Erythroblast (primary cell): Measurements from ENCODE around the gene SARS1.

ENCODE experiments used
- DNase-seq, 2 experiments: peaks; one replicate each; lab custom pipeline; 2025; lab: John Stamatoyannopoulos, UW
- GATA1 ChIP-seq: IDR thresholded peaks from 2 replicates; pipeline ENCODE4 v1.6.1; 2011; ENCODE audit warnings: low read depth, mild to moderate bottlenecking, control low read depth, low read length, moderate library complexity
- POLR2A ChIP-seq: IDR thresholded peaks from 2 replicates; pipeline ENCODE4 v1.6.1; 2011; ENCODE audit warnings: mild to moderate bottlenecking, low read length

SARS1 gene

GRCh38 chr1:109247401-109248365 lies 34.0 kb downstream of the SARS1 start:
- no peak for TF ChIP-seq POLR2A
- no peak for TF ChIP-seq GATA1
- DNase-seq, result no peak

- DNase-seq, result no peak
- TF ChIP-seq POLR2A (no peak), GATA1 (no peak)
These were observed 34.7 kb downstream of the SARS1 start for GRCh38 chr1:109248444-109248796.

- peak; percentile 82 to 88 for DNase-seq
- TF ChIP-seq POLR2A, result no peak
- no peak for TF ChIP-seq GATA1
These were observed 35.3 kb downstream of the SARS1 start, which contains the start of gene CELSR2 for GRCh38 chr1:109248797-109249629. TSS of gene CELSR2 (plus strand) at chr1:109249539. CDS start at chr1:109250080, 541 bp downstream.

- TF ChIP-seq GATA1 (no peak), POLR2A (no peak)
- DNase-seq, result peak in 1 of 2 experiments; percentile 38
These were observed 36.1 kb downstream of the SARS1 start for GRCh38 chr1:109249654-109250401.

- no peak for DNase-seq
- TF ChIP-seq POLR2A (no peak), GATA1 (no peak)
These were observed 36.9 kb downstream of the SARS1 start for GRCh38 chr1:109250454-109251276.

GRCh38 chr1:109251277-109252166 lies 37.8 kb downstream of the SARS1 start:
- TF ChIP-seq POLR2A (no peak), GATA1 (no peak)
- DNase-seq, result no peak

- DNase-seq, result no peak
- TF ChIP-seq GATA1, result no peak
- TF ChIP-seq POLR2A, result no peak
These were observed 38.6 kb downstream of the SARS1 start for GRCh38 chr1:109252167-109252892.

GRCh38 chr1:109252893-109253802 lies 39.4 kb downstream of the SARS1 start:
- peak; percentile 8 to 15 for DNase-seq
- no peak for TF ChIP-seq POLR2A
- TF ChIP-seq GATA1, result no peak

- TF ChIP-seq GATA1, result no peak
- DNase-seq, result peak; percentile 30 to 33
These were observed 40.3 kb downstream of the SARS1 start for GRCh38 chr1:109253803-109254620.
